MCF 10A (cell line): ENCODE measurements around the gene UBE2Q1. TPM values are rescaled to one million over a fixed set of nuclear protein-coding genes. Genes with fewer than 3 reads are reported as not detected.

ENCODE experiments used
- BruUV-seq: library from RNA; stranded (reverse); fragments of 400-500 nt; replicated peaks from 2 replicates; lab custom pipeline; 2021; lab: Mats Ljungman, UMichigan
- CTCF ChIA-PET: fragments of 300-600 bp; sonication (Branson Sonifier 250); formaldehyde crosslinking; extraction: SDS; loops from one replicate; lab custom pipeline; 2021; ENCODE audit warnings: antibody characterized with exemption, inconsistent platforms; lab: Yijun Ruan, JAX
- POLR2A ChIA-PET: fragments of 300-600, 350-650 bp; sonication (Branson Sonifier 250); formaldehyde crosslinking; extraction: SDS; loops from one replicate; lab custom pipeline; 2020; ENCODE audit warnings: antibody characterized with exemption, inconsistent platforms; lab: Yijun Ruan, JAX
- DNase-seq: peaks from one replicate; pipeline ENCODE4 v3.0.0-alpha.2; 2018; ENCODE audit not compliant: unreplicated experiment
- H3K27ac Mint-ChIP-seq: one replicate; pipeline ENCODE4 v1.8.0; 2022; ENCODE audit warnings: mild to moderate bottlenecking, low read depth, mixed read lengths; ENCODE audit not compliant: unreplicated experiment
- H3K27me3 Mint-ChIP-seq: one replicate; pipeline ENCODE4 v1.8.0; 2022; ENCODE audit warnings: mixed read lengths; ENCODE audit not compliant: insufficient read depth, unreplicated experiment
- H3K36me3 Mint-ChIP-seq: one replicate; pipeline ENCODE4 v1.8.0; 2022; ENCODE audit warnings: mild to moderate bottlenecking, moderate library complexity, mixed read lengths; ENCODE audit not compliant: insufficient read depth, unreplicated experiment
- H3K4me1 Mint-ChIP-seq: one replicate; pipeline ENCODE4 v1.8.0; 2022; ENCODE audit warnings: mixed read lengths; ENCODE audit not compliant: insufficient read depth, unreplicated experiment
- H3K4me3 Mint-ChIP-seq: one replicate; pipeline ENCODE4 v1.8.0; 2022; ENCODE audit warnings: mild to moderate bottlenecking, moderate library complexity, mixed read lengths; ENCODE audit not compliant: unreplicated experiment
- H3K9me3 Mint-ChIP-seq: one replicate; pipeline ENCODE4 v1.8.0; 2022; ENCODE audit warnings: mixed read lengths; ENCODE audit not compliant: unreplicated experiment
- intact Hi-C: fragments of 100-400 bp; cut with micrococcal nuclease; formaldehyde crosslinking; loops from 2 replicates; pipeline ENCODE4 v1.14.1; 2022
- total RNA-seq: library from RNA; stranded (reverse); gene quantifications from 2 replicates; pipeline ENCODE4 v1.2.3, GENCODE V29; 2022
- TF ChIP-seq, protein P1 (sequence below): fragments of 200-600 bp; IDR thresholded peaks from one replicate; pipeline ENCODE4 v1.8.0; 2022; ENCODE audit warnings: antibody characterized with exemption, mild to moderate bottlenecking; ENCODE audit not compliant: unreplicated experiment

Gene UBE2Q1
- total RNA-seq, 1 experiment from 2014 or later = 111 TPM

DNA sequence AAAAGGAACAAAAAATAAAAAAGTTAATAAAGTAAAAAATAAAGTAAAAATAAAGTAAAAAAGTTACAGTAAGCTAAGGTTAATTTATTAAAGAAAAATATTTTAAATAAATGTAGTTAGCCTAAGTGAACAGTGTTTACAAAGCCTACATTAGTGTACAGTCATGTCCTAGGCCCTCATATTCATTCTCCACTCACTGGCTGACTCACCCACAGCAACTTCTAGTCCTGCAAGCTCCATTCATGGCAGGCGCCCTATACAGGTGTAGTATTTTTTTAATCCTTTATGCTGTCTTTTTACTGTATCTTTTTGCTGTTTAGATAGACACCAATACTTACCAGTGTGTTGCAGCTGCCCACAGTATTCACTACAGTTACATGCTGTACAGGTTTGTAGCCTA, 37.2 kb upstream of the UBE2Q1 start:
- Mint-ChIP-seq H3K27me3 (no peaks in the 10 kb centered on the region), H3K4me3 (no peak overlapping the region), H3K4me1 (no peaks in the 10 kb centered on the region), H3K27ac (no peak overlapping the region), H3K9me3 (no peaks in the 10 kb centered on the region), H3K36me3 (peaks cover 87% of the 10 kb centered on the region)
- ChIA-PET CTCF (interaction anchor here (0.6 to 1.9 kb wide), 8 partner anchors 10 to 277 kb away, joined by 3 to 6 read pairs (median 4); no protein-coding TSS in a partner anchor), POLR2A (interaction anchor here (1.2 to 2.8 kb wide), 4 partner anchors 11 to 341 kb away, joined by 3 to 17 read pairs (median 6); partner anchors contain the start of gene PMVK)
- BruUV-seq = no TSS peak
- DNase-seq = no peak
- TF ChIP-seq, protein P1, sequence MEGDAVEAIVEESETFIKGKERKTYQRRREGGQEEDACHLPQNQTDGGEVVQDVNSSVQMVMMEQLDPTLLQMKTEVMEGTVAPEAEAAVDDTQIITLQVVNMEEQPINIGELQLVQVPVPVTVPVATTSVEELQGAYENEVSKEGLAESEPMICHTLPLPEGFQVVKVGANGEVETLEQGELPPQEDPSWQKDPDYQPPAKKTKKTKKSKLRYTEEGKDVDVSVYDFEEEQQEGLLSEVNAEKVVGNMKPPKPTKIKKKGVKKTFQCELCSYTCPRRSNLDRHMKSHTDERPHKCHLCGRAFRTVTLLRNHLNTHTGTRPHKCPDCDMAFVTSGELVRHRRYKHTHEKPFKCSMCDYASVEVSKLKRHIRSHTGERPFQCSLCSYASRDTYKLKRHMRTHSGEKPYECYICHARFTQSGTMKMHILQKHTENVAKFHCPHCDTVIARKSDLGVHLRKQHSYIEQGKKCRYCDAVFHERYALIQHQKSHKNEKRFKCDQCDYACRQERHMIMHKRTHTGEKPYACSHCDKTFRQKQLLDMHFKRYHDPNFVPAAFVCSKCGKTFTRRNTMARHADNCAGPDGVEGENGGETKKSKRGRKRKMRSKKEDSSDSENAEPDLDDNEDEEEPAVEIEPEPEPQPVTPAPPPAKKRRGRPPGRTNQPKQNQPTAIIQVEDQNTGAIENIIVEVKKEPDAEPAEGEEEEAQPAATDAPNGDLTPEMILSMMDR = no peak
- intact Hi-C loops = no loop called here

DNA sequence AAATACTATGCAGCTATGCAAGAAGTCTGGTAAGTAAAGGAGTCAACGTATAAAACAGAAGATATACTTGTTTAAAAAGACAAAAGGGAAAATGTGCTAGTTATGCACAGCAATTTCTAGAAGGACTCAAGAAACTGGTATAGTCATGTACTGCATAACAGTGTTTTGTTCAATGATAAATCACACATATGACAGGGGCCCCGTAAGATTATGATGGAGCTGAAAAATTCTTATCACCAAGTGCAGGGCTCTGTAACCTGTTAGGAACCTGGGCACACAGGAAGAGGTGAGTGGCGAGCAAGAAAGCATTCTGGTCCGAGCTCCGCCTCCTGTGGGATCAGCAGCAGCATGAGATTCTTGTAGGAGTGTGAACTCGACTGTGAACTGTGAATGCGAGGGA, 36.3 kb upstream of the UBE2Q1 start:
- Mint-ChIP-seq H3K27ac (no peak overlapping the region), H3K36me3 (peaks cover 87% of the 10 kb centered on the region), H3K9me3 (no peaks in the 10 kb centered on the region), H3K4me1 (no peaks in the 10 kb centered on the region), H3K4me3 (no peak overlapping the region), H3K27me3 (no peaks in the 10 kb centered on the region)
- intact Hi-C loops = no loop called here
- ChIA-PET POLR2A (interaction anchor here (0.6 to 2.8 kb wide), 6 partner anchors 11 to 342 kb away, joined by 3 to 17 read pairs (median 4); partner anchors contain the start of gene PMVK), CTCF (interaction anchor here (0.6 to 1.9 kb wide), 7 partner anchors 11 to 1079 kb away, joined by 3 to 6 read pairs (median 3); no protein-coding TSS in a partner anchor)
- no TSS peak for BruUV-seq
- TF ChIP-seq, protein P1 = no peak
- no peak for DNase-seq

DNA sequence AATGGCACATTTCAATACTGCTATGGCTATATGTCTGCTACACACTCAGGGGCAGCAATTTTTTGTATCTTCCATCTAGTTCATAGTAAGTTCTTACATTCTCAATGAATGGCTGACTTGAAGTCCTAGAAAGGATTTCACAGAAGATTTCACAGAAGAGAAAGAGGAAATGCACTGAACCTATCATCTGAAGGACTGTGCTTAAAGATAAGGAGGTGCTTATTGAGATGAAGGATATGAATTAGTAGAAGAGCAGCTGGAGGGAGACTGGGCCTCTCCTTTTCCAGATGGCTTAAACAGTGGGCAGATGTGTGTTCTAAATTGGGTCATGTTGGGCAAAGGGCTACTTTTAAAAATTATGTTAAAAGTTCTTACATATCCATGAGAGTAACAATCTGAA, 34.9 kb upstream of the UBE2Q1 start:
- no peak overlapping the region for H3K4me3 Mint-ChIP-seq
- no peak for DNase-seq
- no TSS peak for BruUV-seq
- TF ChIP-seq, protein P1 = no peak
- ChIA-PET CTCF (interaction anchor here (0.6 to 0.9 kb wide), 2 partner anchors 15 to 460 kb away, joined by 3 read pairs; partner anchors contain the start of gene ADAR), POLR2A (interaction anchor here (0.7 kb wide), 1 partner anchor 12 kb away, joined by 3 read pairs; no protein-coding TSS in a partner anchor)
- intact Hi-C loops = no loop called here
- H3K36me3 Mint-ChIP-seq = peaks cover 88% of the 10 kb centered on the region
- no peaks in the 10 kb centered on the region for H3K27me3 Mint-ChIP-seq
- H3K4me1 Mint-ChIP-seq = no peaks in the 10 kb centered on the region
- H3K27ac Mint-ChIP-seq = no peak overlapping the region
- H3K9me3 Mint-ChIP-seq = no peaks in the 10 kb centered on the region

DNA sequence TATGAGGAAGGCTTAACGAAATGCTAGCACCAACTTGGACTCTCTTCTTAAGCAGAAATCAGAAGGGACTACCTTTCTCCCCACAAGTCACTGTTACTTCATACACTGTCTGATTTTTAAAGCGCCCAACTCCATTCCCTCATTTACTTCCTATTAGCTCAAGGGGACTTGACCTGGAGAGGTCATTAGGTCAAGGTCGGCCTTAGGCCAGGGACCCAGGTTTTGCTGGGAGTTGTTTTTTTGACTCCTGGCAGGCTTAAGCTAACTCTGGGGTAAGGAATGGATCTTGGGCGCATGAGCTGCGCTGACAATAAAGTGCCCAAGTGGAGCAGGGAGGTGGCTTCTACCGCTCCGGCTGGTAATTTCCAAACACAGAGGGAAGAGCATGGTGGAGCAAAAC, 32.7 kb upstream of the UBE2Q1 start:
- no peak for DNase-seq
- ChIA-PET CTCF (interaction anchor here (0.6 to 3.0 kb wide), 4 partner anchors 8 to 547 kb away, joined by 3 to 12 read pairs (median 5); no protein-coding TSS in a partner anchor), POLR2A (interaction anchor here (2.0 kb wide), 1 partner anchor 19 kb away, joined by 4 read pairs; no protein-coding TSS in a partner anchor)
- no TSS peak for BruUV-seq
- Mint-ChIP-seq H3K4me1 (no peaks in the 10 kb centered on the region), H3K36me3 (peaks cover 88% of the 10 kb centered on the region), H3K27ac (no peak overlapping the region), H3K9me3 (no peaks in the 10 kb centered on the region), H3K27me3 (no peaks in the 10 kb centered on the region), H3K4me3 (no peak overlapping the region)
- intact Hi-C loops = no loop called here
- TF ChIP-seq, protein P1 = no peak
